Tibial nerve (tissue), 4 donors: Measurements from ENCODE around the gene CISD3.

Experiments
- EP300 ChIP-seq, 2 donors: sonication (generic); formaldehyde crosslinking; IDR thresholded peaks; one replicate each; pipeline ENCODE4 v1.6.1; 2017; ENCODE audit warnings: antibody characterized with exemption in 2 of 2, mild to moderate bottlenecking in 1 of 2
- TF ChIP-seq, protein P1 (sequence below), 5 experiments: fragments of 200-600 bp in 3 of 5; fragments of 450-650 bp in 2 of 5; sonication (generic) in 3 of 5; IDR thresholded peaks; one replicate each; pipeline ENCODE4 v1.5.1; 2016 to 2019; ENCODE audit warnings: antibody characterized with exemption in 5 of 5, mild to moderate bottlenecking in 3 of 5, moderate library complexity in 2 of 5

- TF ChIP-seq EP300 (IDR thresholded peaks at IDR 0.05) = no peak
- TF ChIP-seq, protein P1, sequence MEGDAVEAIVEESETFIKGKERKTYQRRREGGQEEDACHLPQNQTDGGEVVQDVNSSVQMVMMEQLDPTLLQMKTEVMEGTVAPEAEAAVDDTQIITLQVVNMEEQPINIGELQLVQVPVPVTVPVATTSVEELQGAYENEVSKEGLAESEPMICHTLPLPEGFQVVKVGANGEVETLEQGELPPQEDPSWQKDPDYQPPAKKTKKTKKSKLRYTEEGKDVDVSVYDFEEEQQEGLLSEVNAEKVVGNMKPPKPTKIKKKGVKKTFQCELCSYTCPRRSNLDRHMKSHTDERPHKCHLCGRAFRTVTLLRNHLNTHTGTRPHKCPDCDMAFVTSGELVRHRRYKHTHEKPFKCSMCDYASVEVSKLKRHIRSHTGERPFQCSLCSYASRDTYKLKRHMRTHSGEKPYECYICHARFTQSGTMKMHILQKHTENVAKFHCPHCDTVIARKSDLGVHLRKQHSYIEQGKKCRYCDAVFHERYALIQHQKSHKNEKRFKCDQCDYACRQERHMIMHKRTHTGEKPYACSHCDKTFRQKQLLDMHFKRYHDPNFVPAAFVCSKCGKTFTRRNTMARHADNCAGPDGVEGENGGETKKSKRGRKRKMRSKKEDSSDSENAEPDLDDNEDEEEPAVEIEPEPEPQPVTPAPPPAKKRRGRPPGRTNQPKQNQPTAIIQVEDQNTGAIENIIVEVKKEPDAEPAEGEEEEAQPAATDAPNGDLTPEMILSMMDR (IDR thresholded peaks at IDR 0.05) = no peak
Measured at GRCh38 chr17:38783227-38783626, 53.1 kb downstream of the CISD3 start.
